HepG2 (cell line): ENCODE measurements around the gene STYK1. TPM values are rescaled to one million over a fixed set of nuclear protein-coding genes. Genes with fewer than 3 reads are reported as not detected.

ENCODE experiments used
- ATAC-seq: fragments of 200-7000 bp; cut with Tn5 transposase; 3 replicates; pipeline ENCODE4 v1.9.1; 2020; ENCODE audit warnings: mild to moderate bottlenecking, moderate library complexity
- BruUV-seq: library from RNA; stranded (reverse); fragments of 400-500 nt; replicated peaks from 2 replicates; lab custom pipeline; 2021; lab: Mats Ljungman, UMichigan
- CTCF ChIA-PET: fragments of 300-600 bp; formaldehyde crosslinking; extraction: SDS; loops from one replicate; lab custom pipeline; 2021; ENCODE audit warnings: low total read pairs, inconsistent platforms, low intra/inter-chr PET ratio; lab: Yijun Ruan, JAX
- POLR2A ChIA-PET: fragments of 350-600 bp; sonication (Branson Sonifier 250); formaldehyde crosslinking; loops from one replicate; lab custom pipeline; 2020; ENCODE audit warnings: antibody characterized with exemption, inconsistent platforms; lab: Yijun Ruan, JAX
- DNase-seq: peaks from one replicate; pipeline ENCODE4 v3.0.0-alpha.2; 2015; ENCODE audit warnings: low spot score
- FAIRE-seq: peaks from 3 replicates; lab custom pipeline; 2011; peaks lifted over from hg19 to GRCh38; lab: Jason Lieb, UNC
- H2AFZ ChIP-seq: one replicate; pipeline ENCODE4 v1.6.1; 2011; ENCODE audit warnings: low read length, inconsistent platforms
- H3K27ac ChIP-seq: fragments of 300-600 bp; 3 replicates; pipeline ENCODE4 v1.8.0; 2011; ENCODE audit warnings: mixed run types, mild to moderate bottlenecking, mixed read lengths, low read length, inconsistent platforms; ENCODE audit not compliant: insufficient read depth; ENCODE audit errors: extremely low read length
- H3K27me3 ChIP-seq, 2 experiments: fragments of 200-600 bp in 1 of 2; 2 replicates in 1 of 2; 3 replicates in 1 of 2; pipeline versions ENCODE4 v1.6.0 to v1.8.0; 2011; ENCODE audit warnings: low read length in 2 of 2, mild to moderate bottlenecking in 2 of 2, moderate library complexity in 2 of 2, inconsistent platforms in 1 of 2; ENCODE audit not compliant: insufficient read depth in 2 of 2, control insufficient read depth in 1 of 2
- H3K36me3 ChIP-seq, 2 experiments: fragments of 200-600 bp in 1 of 2; replicated peaks in 1 of 2; 2 replicates in 1 of 2; 3 replicates in 1 of 2; pipeline versions ENCODE4 v1.5.1 to v1.8.0; 2011; ENCODE audit warnings: low read length in 2 of 2, inconsistent platforms in 1 of 2; ENCODE audit not compliant: insufficient read depth in 2 of 2, control insufficient read depth in 1 of 2
- H3K4me1 ChIP-seq: 2 replicates; pipeline ENCODE4 v1.5.1; 2012; ENCODE audit warnings: low read length, inconsistent platforms; ENCODE audit not compliant: insufficient read depth
- H3K4me2 ChIP-seq: 2 replicates; pipeline ENCODE4 v1.6.0; 2011; ENCODE audit warnings: low read depth, low read length, inconsistent platforms
- H3K4me3 ChIP-seq, 3 experiments: fragments of 200-600 bp in 1 of 3; sonication (generic), shearing (Covaris generic) in 1 of 3; replicated peaks in 1 of 3; 2 replicates each; pipeline ENCODE4 v1.5.1; 2011 to 2016; ENCODE audit warnings: low read length in 3 of 3, inconsistent platforms in 2 of 3, low read depth in 2 of 3, mild to moderate bottlenecking in 2 of 3, control low read depth in 1 of 3, mixed read lengths in 1 of 3; ENCODE audit not compliant: insufficient read depth in 1 of 3
- H3K79me2 ChIP-seq: one replicate; pipeline ENCODE4 v1.6.1; 2011; ENCODE audit warnings: low read length, inconsistent platforms; ENCODE audit not compliant: insufficient read depth
- H3K9ac ChIP-seq: 2 replicates; pipeline ENCODE4 v1.6.0; 2011; ENCODE audit warnings: mild to moderate bottlenecking, low read depth, low read length, inconsistent platforms; ENCODE audit not compliant: insufficient read depth
- H3K9me3 ChIP-seq: 2 replicates; pipeline ENCODE4 v1.5.1; 2012; ENCODE audit warnings: mild to moderate bottlenecking, low read length
- H4K20me1 ChIP-seq: 2 replicates; pipeline ENCODE4 v1.6.0; 2011; ENCODE audit warnings: inconsistent platforms, mild to moderate bottlenecking, low read length, moderate library complexity; ENCODE audit not compliant: insufficient read depth
- CEBPG ChIP-seq: IDR thresholded peaks from 2 replicates; pipeline ENCODE4 v1.6.1; 2016
- HDAC1 ChIP-seq: sonication (generic); formaldehyde crosslinking; IDR thresholded peaks from 2 replicates; pipeline ENCODE4 v1.5.1; 2020; ENCODE audit warnings: mild to moderate bottlenecking, missing genetic modification reagents
- NFKBIZ ChIP-seq: IDR thresholded peaks from 2 replicates; pipeline ENCODE4 v1.6.1; 2018; ENCODE audit warnings: missing genetic modification reagents, missing compliant biosample characterization
- SIX4 ChIP-seq: sonication (generic); formaldehyde crosslinking; IDR thresholded peaks from 2 replicates; pipeline ENCODE4 v1.4.0; 2020; ENCODE audit warnings: missing genetic modification reagents
- TMF1 ChIP-seq: sonication (generic); formaldehyde crosslinking; IDR thresholded peaks from 2 replicates; pipeline ENCODE4 v1.8.1; 2022; ENCODE audit warnings: low read depth, missing genetic modification reagents
- ZNF44 ChIP-seq: sonication (generic); formaldehyde crosslinking; IDR thresholded peaks from 2 replicates; pipeline ENCODE4 v1.5.1; 2020; ENCODE audit warnings: mild to moderate bottlenecking, missing genetic modification reagents
- WGBS: methylation state at CpG from one replicate; pipeline ENCODE4 v1.1.6; 2017; ENCODE audit warnings: low lambda C conversion rate; 5-methylcytosine and 5-hydroxymethylcytosine counted together
- in situ Hi-C: cut with HindIII; loops from 2 replicates; pipeline ENCODE4 v1.10.0; 2017; ENCODE audit warnings: low pct_unique_long_range_greater_than_20kb; ENCODE audit not compliant: extremely low pct_ligation_motif_present
- intact Hi-C: fragments of 100-400 bp; cut with micrococcal nuclease; formaldehyde crosslinking; loops from one replicate; pipeline ENCODE4 v1.10.0; 2022; ENCODE audit not compliant: unreplicated experiment
- polyA plus RNA-seq, 8 experiments: library from polyadenylated mRNA; depleted of rRNA in 3 of 8; stranded (reverse) in 7 of 8; unstranded in 1 of 8; fragments of >200 nt; fragmentation: Illumina TruSeq in 4 of 8; extraction: Trizol in 4 of 8; gene quantifications; 2 replicates each; pipeline versions ENCODE4 v1.2.1 to v1.2.3, GENCODE V29; 2011 to 2016; ENCODE audit warnings: low read depth in 4 of 8, missing spikeins in 1 of 8, mixed read lengths in 1 of 8; ENCODE audit not compliant: insufficient read depth in 1 of 8
- total RNA-seq, 5 experiments: library from RNA; depleted of rRNA; stranded (reverse); fragments of >200 nt; fragmentation: Illumina TruSeq; extraction: Trizol; gene quantifications; 2 replicates each; pipeline ENCODE4 v1.2.3, GENCODE V29; 2016; ENCODE audit warnings: low read depth in 1 of 5
- TF ChIP-seq, protein P1 (sequence below): sonication (generic); formaldehyde crosslinking; IDR thresholded peaks from one replicate; pipeline ENCODE4 v1.5.1; 2020; ENCODE audit warnings: mild to moderate bottlenecking, missing genetic modification reagents; ENCODE audit errors: not compliant biosample characterization
- TF ChIP-seq, protein P2 (sequence below): sonication (generic); formaldehyde crosslinking; conservative IDR thresholded peaks from 2 replicates; pipeline ENCODE4 v1.4.0; 2020; ENCODE audit warnings: mild to moderate bottlenecking, missing genetic modification reagents, moderate library complexity

Gene STYK1
- total and polyA plus RNA-seq, 2 of the 13 experiments (the other 11 are each of a cell fraction or from before 2014, with no cell fraction given) = not detected

DNA sequence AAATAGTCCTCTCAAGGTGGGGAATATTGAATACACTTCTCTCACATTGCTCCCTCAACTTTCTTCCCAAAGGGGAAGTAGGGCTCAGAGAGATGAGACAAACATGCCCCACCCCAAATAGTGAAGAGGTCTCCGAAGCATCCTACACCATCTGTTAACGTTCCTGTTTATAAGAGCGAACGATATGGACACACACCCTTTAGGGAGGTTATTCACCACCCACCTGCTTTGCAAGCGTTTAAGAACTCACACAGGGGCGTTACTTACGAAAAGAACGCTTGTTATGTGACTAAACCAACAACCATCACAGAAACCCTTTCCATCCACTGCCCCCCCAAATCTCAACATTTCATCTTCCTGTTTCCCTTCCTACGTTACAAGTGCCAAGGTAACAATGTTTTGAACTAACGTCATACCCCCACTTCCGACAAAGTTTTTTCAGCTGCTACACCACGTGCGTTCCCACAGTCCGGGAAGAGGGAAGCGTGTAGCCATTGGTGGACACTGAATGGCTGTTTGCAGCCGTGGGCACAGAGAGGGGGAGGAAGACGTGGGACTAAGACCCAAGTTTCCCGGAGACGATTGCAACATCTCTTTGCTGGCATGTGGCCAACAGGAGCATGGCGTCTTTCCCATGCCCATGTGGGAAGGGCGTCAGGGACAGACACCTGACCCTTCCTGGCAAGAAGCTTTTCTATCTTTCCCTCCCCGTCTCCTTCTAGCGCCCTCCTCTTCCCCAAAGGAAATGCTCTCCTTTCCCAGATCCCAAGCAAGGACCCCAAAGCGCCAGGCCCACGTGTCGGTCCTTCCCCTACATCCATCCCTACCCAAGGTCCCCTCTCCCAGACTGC is 48.0 kb upstream of the STYK1 start:
- peaks cover 40% of the 10 kb centered on the region for H4K20me1 ChIP-seq
- CTCF ChIA-PET = interaction anchor here (2.6 kb wide), 1 partner anchor 28 kb away, joined by 11 read pairs; no protein-coding TSS in a partner anchor
- peak overlapping the region; percentile 92 for H3K9ac ChIP-seq
- peak overlapping the region; percentile 94 for H3K4me2 ChIP-seq
- peaks cover 0 to 11% of the 10 kb centered on the region in 2 experiments; a peak in 2 of 5 replicates for H3K27me3 ChIP-seq
- H3K4me3 ChIP-seq = peak overlapping the region; percentile 84 to 99 (median 93)
- H2AFZ ChIP-seq = no peak overlapping the region
- ATAC-seq (peak; percentile 66), DNase-seq (peak; percentile 81), FAIRE-seq (peak; percentile 77)
- POLR2A ChIA-PET = interaction anchor here (0.8 kb wide), 1 partner anchor 450 kb away, joined by 3 read pairs; no protein-coding TSS in a partner anchor
- H3K9me3 ChIP-seq = no peaks in the 10 kb centered on the region
- in situ Hi-C loops (no loop called here), intact Hi-C loops (loop anchor here (2.0 kb wide), 1 partner anchor 509 kb away; the partner anchor contains the start of gene GABARAPL1)
- peaks cover 4 to 15% of the 10 kb centered on the region in 2 experiments for H3K36me3 ChIP-seq
- peaks cover 54% of the 10 kb centered on the region for H3K4me1 ChIP-seq
- H3K27ac ChIP-seq = peak overlapping the region; percentile 80
- H3K79me2 ChIP-seq = peaks cover 61% of the 10 kb centered on the region
- WGBS = 2% methylated on average over 23 of the region's 26 CpGs
- TSS peak; percentile 81 for BruUV-seq
- TF ChIP-seq ZNF44 (CRISPR knock-in tag) = 0 out of 2 replicates have a peak, but pooled peaks have one; percentile 24
- peak; percentile 65; the same call in 1 of the 2 replicates for TF ChIP-seq NFKBIZ
- peak; percentile 96 for TF ChIP-seq CEBPG (CRISPR knock-in tag)
- peak; percentile 6 for TF ChIP-seq TMF1 (CRISPR knock-in tag)
- no peak for TF ChIP-seq SIX4
- TF ChIP-seq, protein P1, sequence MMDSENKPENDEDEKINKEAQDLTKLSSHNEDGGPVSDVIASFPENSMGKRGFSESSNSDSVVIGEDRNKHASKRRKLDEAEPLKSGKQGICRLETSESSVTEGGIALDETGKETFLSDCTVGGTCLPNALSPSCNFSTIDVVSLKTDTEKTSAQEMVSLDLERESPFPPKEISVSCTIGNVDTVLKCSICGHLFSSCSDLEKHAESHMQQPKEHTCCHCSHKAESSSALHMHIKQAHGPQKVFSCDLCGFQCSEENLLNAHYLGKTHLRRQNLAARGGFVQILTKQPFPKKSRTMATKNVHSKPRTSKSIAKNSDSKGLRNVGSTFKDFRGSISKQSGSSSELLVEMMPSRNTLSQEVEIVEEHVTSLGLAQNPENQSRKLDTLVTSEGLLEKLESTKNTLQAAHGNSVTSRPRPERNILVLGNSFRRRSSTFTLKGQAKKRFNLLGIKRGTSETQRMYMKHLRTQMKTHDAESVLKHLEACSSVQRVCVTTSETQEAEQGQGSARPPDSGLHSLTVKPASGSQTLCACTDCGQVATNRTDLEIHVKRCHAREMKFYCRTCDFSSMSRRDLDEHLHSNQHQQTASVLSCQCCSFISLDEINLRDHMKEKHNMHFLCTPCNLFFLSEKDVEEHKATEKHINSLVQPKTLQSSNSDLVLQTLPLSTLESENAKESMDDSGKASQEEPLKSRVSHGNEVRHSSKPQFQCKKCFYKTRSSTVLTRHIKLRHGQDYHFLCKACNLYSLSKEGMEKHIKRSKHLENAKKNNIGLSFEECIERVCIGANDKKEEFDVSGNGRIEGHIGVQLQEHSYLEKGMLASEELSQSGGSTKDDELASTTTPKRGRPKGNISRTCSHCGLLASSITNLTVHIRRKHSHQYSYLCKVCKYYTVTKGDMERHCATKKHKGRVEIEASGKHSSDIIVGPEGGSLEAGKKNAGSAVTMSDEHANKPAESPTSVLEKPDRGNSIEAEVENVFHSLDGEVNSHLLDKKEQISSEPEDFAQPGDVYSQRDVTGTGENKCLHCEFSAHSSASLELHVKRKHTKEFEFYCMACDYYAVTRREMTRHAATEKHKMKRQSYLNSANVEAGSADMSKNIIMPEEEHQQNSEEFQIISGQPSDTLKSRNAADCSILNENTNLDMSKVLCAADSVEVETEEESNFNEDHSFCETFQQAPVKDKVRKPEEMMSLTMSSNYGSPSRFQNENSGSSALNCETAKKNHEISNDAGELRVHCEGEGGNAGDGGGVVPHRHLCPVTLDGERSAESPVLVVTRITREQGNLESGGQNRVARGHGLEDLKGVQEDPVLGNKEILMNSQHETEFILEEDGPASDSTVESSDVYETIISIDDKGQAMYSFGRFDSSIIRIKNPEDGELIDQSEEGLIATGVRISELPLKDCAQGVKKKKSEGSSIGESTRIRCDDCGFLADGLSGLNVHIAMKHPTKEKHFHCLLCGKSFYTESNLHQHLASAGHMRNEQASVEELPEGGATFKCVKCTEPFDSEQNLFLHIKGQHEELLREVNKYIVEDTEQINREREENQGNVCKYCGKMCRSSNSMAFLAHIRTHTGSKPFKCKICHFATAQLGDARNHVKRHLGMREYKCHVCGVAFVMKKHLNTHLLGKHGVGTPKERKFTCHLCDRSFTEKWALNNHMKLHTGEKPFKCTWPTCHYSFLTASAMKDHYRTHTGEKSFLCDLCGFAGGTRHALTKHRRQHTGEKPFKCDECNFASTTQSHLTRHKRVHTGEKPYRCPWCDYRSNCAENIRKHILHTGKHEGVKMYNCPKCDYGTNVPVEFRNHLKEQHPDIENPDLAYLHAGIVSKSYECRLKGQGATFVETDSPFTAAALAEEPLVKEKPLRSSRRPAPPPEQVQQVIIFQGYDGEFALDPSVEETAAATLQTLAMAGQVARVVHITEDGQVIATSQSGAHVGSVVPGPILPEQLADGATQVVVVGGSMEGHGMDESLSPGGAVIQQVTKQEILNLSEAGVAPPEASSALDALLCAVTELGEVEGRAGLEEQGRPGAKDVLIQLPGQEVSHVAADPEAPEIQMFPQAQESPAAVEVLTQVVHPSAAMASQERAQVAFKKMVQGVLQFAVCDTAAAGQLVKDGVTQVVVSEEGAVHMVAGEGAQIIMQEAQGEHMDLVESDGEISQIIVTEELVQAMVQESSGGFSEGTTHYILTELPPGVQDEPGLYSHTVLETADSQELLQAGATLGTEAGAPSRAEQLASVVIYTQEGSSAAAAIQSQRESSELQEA = peak; percentile 41
- TF ChIP-seq, protein P2, sequence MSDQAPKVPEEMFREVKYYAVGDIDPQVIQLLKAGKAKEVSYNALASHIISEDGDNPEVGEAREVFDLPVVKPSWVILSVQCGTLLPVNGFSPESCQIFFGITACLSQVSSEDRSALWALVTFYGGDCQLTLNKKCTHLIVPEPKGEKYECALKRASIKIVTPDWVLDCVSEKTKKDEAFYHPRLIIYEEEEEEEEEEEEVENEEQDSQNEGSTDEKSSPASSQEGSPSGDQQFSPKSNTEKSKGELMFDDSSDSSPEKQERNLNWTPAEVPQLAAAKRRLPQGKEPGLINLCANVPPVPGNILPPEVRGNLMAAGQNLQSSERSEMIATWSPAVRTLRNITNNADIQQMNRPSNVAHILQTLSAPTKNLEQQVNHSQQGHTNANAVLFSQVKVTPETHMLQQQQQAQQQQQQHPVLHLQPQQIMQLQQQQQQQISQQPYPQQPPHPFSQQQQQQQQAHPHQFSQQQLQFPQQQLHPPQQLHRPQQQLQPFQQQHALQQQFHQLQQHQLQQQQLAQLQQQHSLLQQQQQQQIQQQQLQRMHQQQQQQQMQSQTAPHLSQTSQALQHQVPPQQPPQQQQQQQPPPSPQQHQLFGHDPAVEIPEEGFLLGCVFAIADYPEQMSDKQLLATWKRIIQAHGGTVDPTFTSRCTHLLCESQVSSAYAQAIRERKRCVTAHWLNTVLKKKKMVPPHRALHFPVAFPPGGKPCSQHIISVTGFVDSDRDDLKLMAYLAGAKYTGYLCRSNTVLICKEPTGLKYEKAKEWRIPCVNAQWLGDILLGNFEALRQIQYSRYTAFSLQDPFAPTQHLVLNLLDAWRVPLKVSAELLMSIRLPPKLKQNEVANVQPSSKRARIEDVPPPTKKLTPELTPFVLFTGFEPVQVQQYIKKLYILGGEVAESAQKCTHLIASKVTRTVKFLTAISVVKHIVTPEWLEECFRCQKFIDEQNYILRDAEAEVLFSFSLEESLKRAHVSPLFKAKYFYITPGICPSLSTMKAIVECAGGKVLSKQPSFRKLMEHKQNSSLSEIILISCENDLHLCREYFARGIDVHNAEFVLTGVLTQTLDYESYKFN (CRISPR knock-in tag) = peak; percentile 41; the same call in 1 of the 2 replicates
- TF ChIP-seq HDAC1 (CRISPR knock-in tag) = peak; percentile 82
